HEK293 (cell line): ENCODE data around the gene NPM3.

ENCODE experiments used
- CTCF ChIA-PET: fragments of 350-600 bp; formaldehyde crosslinking; extraction: SDS; loops from one replicate; lab custom pipeline; 2021; ENCODE audit warnings: antibody characterized with exemption; lab: Yijun Ruan, JAX
- POLR2A ChIA-PET: fragments of 300-600 bp; formaldehyde crosslinking; extraction: SDS; loops from one replicate; lab custom pipeline; 2020; ENCODE audit warnings: antibody characterized with exemption, inconsistent platforms; lab: Yijun Ruan, JAX
- H3K27ac ChIP-seq: fragments of 200-500 bp; sonication (Bioruptor generic); 2 replicates; pipeline ENCODE4 v1.5.1; 2014; ENCODE audit warnings: low read depth, low read length, control low read depth, inconsistent platforms; ENCODE audit errors: extremely low read depth
- H3K36me3 ChIP-seq, 2 experiments: fragments of 200-500 bp in 1 of 2; sonication (Bioruptor generic) in 1 of 2; 1 replicate in 1 of 2; 2 replicates in 1 of 2; pipeline ENCODE4 v1.5.1; 2014 to 2017; ENCODE audit warnings: inconsistent platforms in 2 of 2, low read length in 2 of 2; ENCODE audit not compliant: control insufficient read depth in 2 of 2, insufficient read depth in 1 of 2
- H3K4me1 ChIP-seq: fragments of 200-500 bp; sonication (Bioruptor generic); 2 replicates; pipeline ENCODE4 v1.5.1; 2014; ENCODE audit warnings: mild to moderate bottlenecking, low read length, inconsistent platforms; ENCODE audit not compliant: control insufficient read depth, insufficient read depth
- H3K4me3 ChIP-seq: 2 replicates; pipeline ENCODE4 v1.5.1; 2011; ENCODE audit warnings: low read depth, mild to moderate bottlenecking, control low read depth, low read length, moderate library complexity
- H3K9me3 ChIP-seq: fragments of 200-500 bp; sonication (Bioruptor generic); 2 replicates; pipeline ENCODE4 v1.5.1; 2014; ENCODE audit warnings: low read depth, low read length, inconsistent platforms; ENCODE audit not compliant: control insufficient read depth, insufficient read depth
- KLF16 ChIP-seq: fragments of 450-650 bp; formaldehyde crosslinking; IDR thresholded peaks from 2 replicates; pipeline ENCODE4 v1.5.1; 2017; ENCODE audit warnings: missing biosample characterization, missing genetic modification characterization
- PRDM10 ChIP-seq: fragments of 450-650 bp; formaldehyde crosslinking; IDR thresholded peaks from 2 replicates; pipeline ENCODE4 v1.5.1; 2016; ENCODE audit warnings: missing biosample characterization, missing genetic modification characterization
- SCRT1 ChIP-seq: fragments of 450-650 bp; formaldehyde crosslinking; IDR thresholded peaks from 2 replicates; pipeline ENCODE4 v1.5.1; 2016; ENCODE audit warnings: missing biosample characterization, missing genetic modification characterization, borderline replicate concordance
- SCRT2 ChIP-seq: fragments of 450-650 bp; formaldehyde crosslinking; IDR thresholded peaks from 2 replicates; pipeline ENCODE4 v1.5.1; 2016; ENCODE audit warnings: missing biosample characterization, missing genetic modification characterization
- TRIM28 ChIP-seq: IDR thresholded peaks from 2 replicates; pipeline ENCODE4 v1.6.1; 2011; ENCODE audit warnings: low read length, control low read depth, borderline replicate concordance
- ZNF121 ChIP-seq: fragments of 450-650 bp; formaldehyde crosslinking; IDR thresholded peaks from 2 replicates; pipeline ENCODE4 v1.5.1; 2016; ENCODE audit warnings: missing biosample characterization, missing genetic modification characterization
- ZNF266 ChIP-seq: fragments of 450-650 bp; formaldehyde crosslinking; IDR thresholded peaks from 2 replicates; pipeline ENCODE4 v1.5.1; 2016; ENCODE audit warnings: missing biosample characterization, missing genetic modification characterization, low read depth
- ZNF311 ChIP-seq: fragments of 450-650 bp; formaldehyde crosslinking; IDR thresholded peaks from 2 replicates; pipeline ENCODE4 v1.5.1; 2017; ENCODE audit warnings: missing biosample characterization, missing genetic modification characterization, borderline replicate concordance
- ZNF571 ChIP-seq: fragments of 450-650 bp; formaldehyde crosslinking; IDR thresholded peaks from 2 replicates; pipeline ENCODE4 v1.5.0; 2017; ENCODE audit warnings: missing biosample characterization, missing genetic modification characterization
- ZNF600 ChIP-seq: fragments of 450-650 bp; formaldehyde crosslinking; IDR thresholded peaks from 2 replicates; pipeline ENCODE4 v1.5.1; 2016; ENCODE audit warnings: missing biosample characterization, missing genetic modification characterization
- ZSCAN30 ChIP-seq: fragments of 450-650 bp; IDR thresholded peaks from 2 replicates; pipeline ENCODE4 v1.5.1; 2018; ENCODE audit warnings: missing biosample characterization, mild to moderate bottlenecking, missing genetic modification characterization, moderate library complexity
- TF ChIP-seq, protein P1 (sequence below): fragments of 450-650 bp; IDR thresholded peaks from 2 replicates; pipeline ENCODE4 v1.5.1; 2018; ENCODE audit warnings: missing biosample characterization, missing genetic modification characterization
- TF ChIP-seq, protein P2 (sequence below): fragments of 450-650 bp; formaldehyde crosslinking; IDR thresholded peaks from 2 replicates; pipeline ENCODE4 v1.5.1; 2016; ENCODE audit warnings: missing biosample characterization, missing genetic modification characterization

The NPM3 gene

GRCh38 chr10:101775273-101776160, 7.7 kb downstream of the NPM3 start, which contains the start of gene FGF8:
Gene FGF8 (minus strand): TSS chr10:101776114. CDS start chr10:101775900, 214 bp downstream.
- CTCF ChIA-PET = interaction anchor here (0.6 to 1.0 kb wide), 2 partner anchors 38 to 173 kb away, joined by 3 to 9 read pairs; no protein-coding TSS in a partner anchor
- TF ChIP-seq, protein P1, sequence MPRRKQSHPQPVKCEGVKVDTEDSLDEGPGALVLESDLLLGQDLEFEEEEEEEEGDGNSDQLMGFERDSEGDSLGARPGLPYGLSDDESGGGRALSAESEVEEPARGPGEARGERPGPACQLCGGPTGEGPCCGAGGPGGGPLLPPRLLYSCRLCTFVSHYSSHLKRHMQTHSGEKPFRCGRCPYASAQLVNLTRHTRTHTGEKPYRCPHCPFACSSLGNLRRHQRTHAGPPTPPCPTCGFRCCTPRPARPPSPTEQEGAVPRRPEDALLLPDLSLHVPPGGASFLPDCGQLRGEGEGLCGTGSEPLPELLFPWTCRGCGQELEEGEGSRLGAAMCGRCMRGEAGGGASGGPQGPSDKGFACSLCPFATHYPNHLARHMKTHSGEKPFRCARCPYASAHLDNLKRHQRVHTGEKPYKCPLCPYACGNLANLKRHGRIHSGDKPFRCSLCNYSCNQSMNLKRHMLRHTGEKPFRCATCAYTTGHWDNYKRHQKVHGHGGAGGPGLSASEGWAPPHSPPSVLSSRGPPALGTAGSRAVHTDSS = no peak
- no peak for TF ChIP-seq ZNF121 (tag by site-specific recombination)
- H3K36me3 ChIP-seq = no peaks in the 10 kb centered on the region
- POLR2A ChIA-PET = no interaction called here
- H3K4me1 ChIP-seq = peaks cover 11% of the 10 kb centered on the region
- peak within 1 kb of the TSS; percentile 30 for H3K4me3 ChIP-seq
- no peaks in the 10 kb centered on the region for H3K9me3 ChIP-seq
- H3K27ac ChIP-seq = no peak within 1 kb of the TSS

- TF ChIP-seq ZNF571 (tag by site-specific recombination) (no peak), ZNF600 (tag by site-specific recombination) (peak; percentile 54; the same call in 1 of the 2 replicates), ZNF266 (tag by site-specific recombination) (no peak), SCRT1 (peak; percentile 37; the same call in 1 of the 2 replicates), SCRT2 (peak; percentile 66), TRIM28 (no peak), ZSCAN30 (tag by site-specific recombination) (no peak), PRDM10 (no peak), KLF16 (tag by site-specific recombination) (no peak), ZNF311 (tag by site-specific recombination) (no peak)
- TF ChIP-seq, protein P2, sequence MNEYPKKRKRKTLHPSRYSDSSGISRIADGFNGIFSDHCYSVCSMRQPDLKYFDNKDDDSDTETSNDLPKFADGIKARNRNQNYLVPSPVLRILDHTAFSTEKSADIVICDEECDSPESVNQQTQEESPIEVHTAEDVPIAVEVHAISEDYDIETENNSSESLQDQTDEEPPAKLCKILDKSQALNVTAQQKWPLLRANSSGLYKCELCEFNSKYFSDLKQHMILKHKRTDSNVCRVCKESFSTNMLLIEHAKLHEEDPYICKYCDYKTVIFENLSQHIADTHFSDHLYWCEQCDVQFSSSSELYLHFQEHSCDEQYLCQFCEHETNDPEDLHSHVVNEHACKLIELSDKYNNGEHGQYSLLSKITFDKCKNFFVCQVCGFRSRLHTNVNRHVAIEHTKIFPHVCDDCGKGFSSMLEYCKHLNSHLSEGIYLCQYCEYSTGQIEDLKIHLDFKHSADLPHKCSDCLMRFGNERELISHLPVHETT (tag by site-specific recombination) = no peak
- ChIA-PET POLR2A (interaction anchor here (0.6 kb wide), 1 partner anchor 1783 kb away, joined by 4 read pairs; no protein-coding TSS in a partner anchor), CTCF (interaction anchor here (0.6 to 1.0 kb wide), 4 partner anchors 10 to 479 kb away, joined by 3 to 9 read pairs (median 4); no protein-coding TSS in a partner anchor)
- Histone ChIP-seq H3K9me3 (no peaks in the 10 kb centered on the region), H3K4me1 (peaks cover 5% of the 10 kb centered on the region), H3K27ac (no peak overlapping the region), H3K4me3 (no peak overlapping the region), H3K36me3 (no peaks in the 10 kb centered on the region)
Observed at GRCh38 chr10:101774589-101775272, 8.5 kb downstream of the NPM3 start.
